Suppressor macrophage treated with lipopolysaccharide for 1 hour (primary cell): ENCODE data around the gene ACER3.
"Not testable (repeated sequence)": the region's sequence is repeated elsewhere in the genome, so short reads cannot be mapped to it uniquely, and the experiment has no call there.

Source experiments
- DNase-seq, 3 donors: peaks; one replicate each; pipeline ENCODE4 v3.0.0-alpha.2; 2020 to 2022

ACER3 gene

GRCh38 chr11:77039491-77040400 is 179.0 kb downstream of the ACER3 start:
- DNase-seq, result peak; percentile 42 to 65 (median 43)

GRCh38 chr11:77040401-77040777 is 179.7 kb downstream of the ACER3 start:
- no peak for DNase-seq

GRCh38 chr11:77040889-77041288 is 180.2 kb downstream of the ACER3 start:
- no peak for DNase-seq

- DNase-seq, result no peak
Observed at GRCh38 chr11:77042111-77042726, 181.5 kb downstream of the ACER3 start.

GRCh38 chr11:77044356-77044755 is 183.6 kb downstream of the ACER3 start:
- DNase-seq, result no peak

- DNase-seq, result no peak
Observed at GRCh38 chr11:77044886-77045285, 184.2 kb downstream of the ACER3 start.

GRCh38 chr11:77046060-77046501 is 185.4 kb downstream of the ACER3 start:
- peak; percentile 23 to 55 (median 25) for DNase-seq

- DNase-seq, result peak; percentile 89 to 97 (median 96)
Observed at GRCh38 chr11:77047007-77047927, 186.5 kb downstream of the ACER3 start.

GRCh38 chr11:77047928-77048446 is 187.3 kb downstream of the ACER3 start:
- not testable (repeated sequence) for DNase-seq

GRCh38 chr11:77049026-77049425 is 188.3 kb downstream of the ACER3 start:
- DNase-seq, result no peak

GRCh38 chr11:77051511-77051910 is 190.8 kb downstream of the ACER3 start:
- no peak for DNase-seq

- DNase-seq, result no peak
Observed at GRCh38 chr11:77052518-77052917, 191.8 kb downstream of the ACER3 start.

GRCh38 chr11:77053217-77054015 is 192.7 kb downstream of the ACER3 start:
- DNase-seq, result no peak

GRCh38 chr11:77054084-77054483 is 193.4 kb downstream of the ACER3 start:
- no peak for DNase-seq

GRCh38 chr11:77055101-77055561 is 194.4 kb downstream of the ACER3 start:
- no peak for DNase-seq

- DNase-seq, result no peak
Observed at GRCh38 chr11:77055913-77056312, 195.2 kb downstream of the ACER3 start.

- DNase-seq, result no peak
Observed at GRCh38 chr11:77056814-77057402, 196.2 kb downstream of the ACER3 start.

- DNase-seq, result no peak
Observed at GRCh38 chr11:77057938-77058474, 197.3 kb downstream of the ACER3 start.

GRCh38 chr11:77058900-77059299 is 198.2 kb downstream of the ACER3 start:
- no peak for DNase-seq

GRCh38 chr11:77059806-77060205 is 199.1 kb downstream of the ACER3 start:
- no peak for DNase-seq

- DNase-seq, result no peak
Observed at GRCh38 chr11:77060234-77060633, 199.5 kb downstream of the ACER3 start.
